MG63 (cell line): ENCODE measurements around the gene FKBP2. TPM values are rescaled to one million over a fixed set of nuclear protein-coding genes. Genes with fewer than 3 reads are reported as not detected.

Experiments used
- DNase-seq: peaks from one replicate; pipeline ENCODE4 v3.0.0-alpha.2; 2020
- H3K27me3 ChIP-seq: fragments of 250-450 bp; sonication (Bioruptor Pico); 2 replicates; pipeline ENCODE4 v1.5.1; 2020; ENCODE audit warnings: mild to moderate bottlenecking, moderate library complexity
- H3K36me3 ChIP-seq: fragments of 250-450 bp; sonication (Bioruptor Pico); 2 replicates; pipeline ENCODE4 v1.5.1; 2020; ENCODE audit warnings: mild to moderate bottlenecking, moderate library complexity
- H3K4me3 ChIP-seq: fragments of 250-450 bp; sonication (Bioruptor Pico); 2 replicates; pipeline ENCODE4 v1.5.1; 2020; ENCODE audit warnings: mild to moderate bottlenecking, moderate library complexity
- H3K9me3 ChIP-seq: fragments of 250-450 bp; sonication (Bioruptor Pico); 2 replicates; pipeline ENCODE4 v1.5.1; 2020; ENCODE audit warnings: mild to moderate bottlenecking, moderate library complexity
- total RNA-seq: library from RNA; depleted of rRNA; stranded (reverse); fragments of >200 nt; shearing (Covaris generic); gene quantifications from 2 replicates; pipeline ENCODE4 v1.2.3, GENCODE V29; 2014; ENCODE audit warnings: low replicate concordance; rRNA removed

FKBP2 gene
- 22.8 and 50.8 TPM in 2 replicates for total RNA-seq

- H3K36me3 ChIP-seq, result peaks cover 35% of the 10 kb centered on the region
- H3K9me3 ChIP-seq, result no peaks in the 10 kb centered on the region
- H3K4me3 ChIP-seq, result peak within 1 kb of the TSS; percentile 84
- peak; percentile 95 for DNase-seq
- no peaks in the 10 kb centered on the region for H3K27me3 ChIP-seq
Observed at GRCh38 chr11:64240435-64241240, at the start of gene FKBP2. TSS of gene FKBP2 (plus strand) at chr11:64241095. CDS start at chr11:64242388, 1,293 bp downstream.

- Histone ChIP-seq H3K36me3 (peaks cover 78% of the 10 kb centered on the region), H3K27me3 (no peaks in the 10 kb centered on the region), H3K9me3 (no peaks in the 10 kb centered on the region), H3K4me3 (no peak overlapping the region)
- DNase-seq, result no peak
Observed at GRCh38 chr11:64192434-64192833, 48.5 kb upstream of the FKBP2 start.

- Histone ChIP-seq H3K9me3 (no peaks in the 10 kb centered on the region), H3K4me3 (no peak overlapping the region), H3K36me3 (peaks cover 85% of the 10 kb centered on the region), H3K27me3 (no peaks in the 10 kb centered on the region)
- DNase-seq, result no peak
Observed at GRCh38 chr11:64196626-64197025, 44.3 kb upstream of the FKBP2 start.

- no peak for DNase-seq
- H3K9me3 ChIP-seq, result no peaks in the 10 kb centered on the region
- no peak overlapping the region for H3K4me3 ChIP-seq
- peaks cover 81% of the 10 kb centered on the region for H3K36me3 ChIP-seq
- no peaks in the 10 kb centered on the region for H3K27me3 ChIP-seq
Observed at GRCh38 chr11:64198511-64198910, 42.4 kb upstream of the FKBP2 start.

- Histone ChIP-seq H3K36me3 (peaks cover 81% of the 10 kb centered on the region), H3K27me3 (no peaks in the 10 kb centered on the region), H3K4me3 (no peak overlapping the region), H3K9me3 (no peaks in the 10 kb centered on the region)
- DNase-seq, result no peak
Observed at GRCh38 chr11:64201543-64201942, 39.4 kb upstream of the FKBP2 start.

- DNase-seq, result no peak
- H3K36me3 ChIP-seq, result peaks cover 75% of the 10 kb centered on the region
- no peaks in the 10 kb centered on the region for H3K27me3 ChIP-seq
- no peak overlapping the region for H3K4me3 ChIP-seq
- no peaks in the 10 kb centered on the region for H3K9me3 ChIP-seq
Observed at GRCh38 chr11:64202992-64203391, 37.9 kb upstream of the FKBP2 start.

GRCh38 chr11:64203421-64204079, 37.3 kb upstream of the FKBP2 start:
- Histone ChIP-seq H3K36me3 (peaks cover 70% of the 10 kb centered on the region), H3K4me3 (no peak overlapping the region), H3K9me3 (no peaks in the 10 kb centered on the region), H3K27me3 (no peaks in the 10 kb centered on the region)
- no peak for DNase-seq

GRCh38 chr11:64204080-64204440, 36.8 kb upstream of the FKBP2 start:
- no peaks in the 10 kb centered on the region for H3K27me3 ChIP-seq
- DNase-seq, result no peak
- H3K4me3 ChIP-seq, result no peak overlapping the region
- peaks cover 65% of the 10 kb centered on the region for H3K36me3 ChIP-seq
- no peaks in the 10 kb centered on the region for H3K9me3 ChIP-seq

GRCh38 chr11:64204464-64204989, 36.4 kb upstream of the FKBP2 start:
- H3K36me3 ChIP-seq, result peaks cover 65% of the 10 kb centered on the region
- H3K9me3 ChIP-seq, result no peaks in the 10 kb centered on the region
- no peak overlapping the region for H3K4me3 ChIP-seq
- peak; percentile 76 for DNase-seq
- H3K27me3 ChIP-seq, result no peaks in the 10 kb centered on the region

GRCh38 chr11:64206457-64207255, 34.2 kb upstream of the FKBP2 start, which contains the start of gene FERMT3:
TSS of gene FERMT3 (plus strand) at chr11:64206721. CDS start at chr11:64207365, 644 bp downstream.
- no peak within 1 kb of the TSS for H3K4me3 ChIP-seq
- H3K9me3 ChIP-seq, result no peaks in the 10 kb centered on the region
- H3K36me3 ChIP-seq, result peaks cover 52% of the 10 kb centered on the region
- DNase-seq, result no peak
- no peaks in the 10 kb centered on the region for H3K27me3 ChIP-seq

- no peaks in the 10 kb centered on the region for H3K27me3 ChIP-seq
- H3K4me3 ChIP-seq, result no peak overlapping the region
- no peaks in the 10 kb centered on the region for H3K9me3 ChIP-seq
- DNase-seq, result no peak
- H3K36me3 ChIP-seq, result peaks cover 48% of the 10 kb centered on the region
Observed at GRCh38 chr11:64207256-64208085, 33.4 kb upstream of the FKBP2 start.

- peaks cover 40% of the 10 kb centered on the region for H3K36me3 ChIP-seq
- no peak overlapping the region for H3K4me3 ChIP-seq
- no peaks in the 10 kb centered on the region for H3K27me3 ChIP-seq
- DNase-seq, result no peak
- H3K9me3 ChIP-seq, result no peaks in the 10 kb centered on the region
Observed at GRCh38 chr11:64208086-64208795, 32.7 kb upstream of the FKBP2 start.

- peaks cover 33% of the 10 kb centered on the region for H3K36me3 ChIP-seq
- H3K9me3 ChIP-seq, result no peaks in the 10 kb centered on the region
- no peaks in the 10 kb centered on the region for H3K27me3 ChIP-seq
- no peak overlapping the region for H3K4me3 ChIP-seq
- DNase-seq, result no peak
Observed at GRCh38 chr11:64208796-64209562, 31.9 kb upstream of the FKBP2 start.

GRCh38 chr11:64209563-64209843, 31.4 kb upstream of the FKBP2 start:
- Histone ChIP-seq H3K4me3 (no peak overlapping the region), H3K9me3 (no peaks in the 10 kb centered on the region), H3K27me3 (no peaks in the 10 kb centered on the region), H3K36me3 (peaks cover 27% of the 10 kb centered on the region)
- no peak for DNase-seq
